ENCODE measurements around the gene CDH5. TPM values are rescaled to one million over a fixed set of nuclear protein-coding genes. Genes with fewer than 3 reads are reported as not detected.

The CDH5 gene
- polyA plus RNA-seq, 3 donors from 2014 or later = not detected

- Mint-ChIP-seq H3K9me3 (no peaks in the 10 kb centered on the region), H3K27ac (no peak overlapping the region), H3K4me1 (peaks cover 14% of the 10 kb centered on the region in 2 donors), H3K4me3 (peak overlapping the region in 2 of 5 donors; percentile 2 to 27), H3K27me3 (ENCODE audit: low read depth in 3 of 3) (peaks cover 10 to 25% (median 13%) of the 10 kb centered on the region in 3 donors), H3K36me3 (peaks cover 0 to 4% (median 0%) of the 10 kb centered on the region in 3 donors)
- no peak for DNase-seq
Measured at GRCh38 chr16:66359811-66360608, 6.5 kb upstream of the CDH5 start.

GRCh38 chr16:66360624-66361324 lies 5.7 kb upstream of the CDH5 start:
- peaks cover 10 to 25% (median 13%) of the 10 kb centered on the region in 3 donors for H3K27me3 Mint-ChIP-seq (ENCODE audit: low read depth in 3 of 3)
- peaks cover 14% of the 10 kb centered on the region in 2 donors for H3K4me1 Mint-ChIP-seq
- no peaks in the 10 kb centered on the region for H3K9me3 Mint-ChIP-seq
- peak overlapping the region in 1 of 6 donors; percentile 21 for H3K27ac Mint-ChIP-seq
- peak overlapping the region in 2 of 5 donors; percentile 2 to 27 for H3K4me3 Mint-ChIP-seq
- H3K36me3 Mint-ChIP-seq = peaks cover 0 to 4% (median 0%) of the 10 kb centered on the region in 3 donors
- no peak for DNase-seq

GRCh38 chr16:66361604-66362135 lies 4.8 kb upstream of the CDH5 start:
- Mint-ChIP-seq H3K4me1 (peaks cover 14% of the 10 kb centered on the region in 2 donors), H3K9me3 (no peaks in the 10 kb centered on the region), H3K27me3 (ENCODE audit: low read depth in 3 of 3) (peaks cover 10 to 25% (median 11%) of the 10 kb centered on the region in 3 donors), H3K36me3 (peaks cover 0 to 4% (median 0%) of the 10 kb centered on the region in 3 donors), H3K27ac (peak overlapping the region in 1 of 6 donors; percentile 9), H3K4me3 (no peak overlapping the region)
- no peak for DNase-seq

GRCh38 chr16:66363211-66363777 lies 3.2 kb upstream of the CDH5 start:
- DNase-seq = no peak
- H3K9me3 Mint-ChIP-seq = no peaks in the 10 kb centered on the region
- peaks cover 0 to 4% (median 0%) of the 10 kb centered on the region in 3 donors for H3K36me3 Mint-ChIP-seq
- no peak overlapping the region for H3K4me3 Mint-ChIP-seq
- H3K4me1 Mint-ChIP-seq = peaks cover 14% of the 10 kb centered on the region in 2 donors
- no peak overlapping the region for H3K27ac Mint-ChIP-seq
- peaks cover 7 to 24% (median 7%) of the 10 kb centered on the region in 3 donors for H3K27me3 Mint-ChIP-seq (ENCODE audit: low read depth in 3 of 3)

- Mint-ChIP-seq H3K4me3 (no peak overlapping the region), H3K36me3 (peaks cover 0 to 4% (median 0%) of the 10 kb centered on the region in 3 donors), H3K9me3 (no peaks in the 10 kb centered on the region), H3K27me3 (ENCODE audit: low read depth in 3 of 3) (peaks cover 5 to 16% (median 7%) of the 10 kb centered on the region in 3 donors), H3K4me1 (peaks cover 14% of the 10 kb centered on the region in 2 donors), H3K27ac (no peak overlapping the region)
- no peak for DNase-seq
Measured at GRCh38 chr16:66364117-66364958, 2.2 kb upstream of the CDH5 start.

GRCh38 chr16:66364959-66365306 lies 1.6 kb upstream of the CDH5 start:
- H3K36me3 Mint-ChIP-seq = peaks cover 0 to 4% (median 0%) of the 10 kb centered on the region in 3 donors
- no peak overlapping the region for H3K4me3 Mint-ChIP-seq
- peaks cover 14% of the 10 kb centered on the region in 2 donors for H3K4me1 Mint-ChIP-seq
- peaks cover 5 to 15% (median 7%) of the 10 kb centered on the region in 3 donors for H3K27me3 Mint-ChIP-seq (ENCODE audit: low read depth in 3 of 3)
- no peak for DNase-seq
- H3K27ac Mint-ChIP-seq = no peak overlapping the region
- no peaks in the 10 kb centered on the region for H3K9me3 Mint-ChIP-seq

GRCh38 chr16:66365651-66366050 lies 840 bp upstream of the CDH5 start:
- H3K36me3 Mint-ChIP-seq = peaks cover 0 to 4% (median 0%) of the 10 kb centered on the region in 3 donors
- no peak for DNase-seq
- H3K27ac Mint-ChIP-seq = no peak overlapping the region
- peaks cover 5 to 15% (median 7%) of the 10 kb centered on the region in 3 donors for H3K27me3 Mint-ChIP-seq (ENCODE audit: low read depth in 3 of 3)
- H3K9me3 Mint-ChIP-seq = no peaks in the 10 kb centered on the region
- H3K4me1 Mint-ChIP-seq = peaks cover 8% of the 10 kb centered on the region in 2 donors
- H3K4me3 Mint-ChIP-seq = no peak overlapping the region

- Mint-ChIP-seq H3K4me1 (no peaks in the 10 kb centered on the region), H3K36me3 (no peaks in the 10 kb centered on the region), H3K27ac (peak overlapping the region in 1 of 6 donors; percentile 87), H3K9me3 (no peaks in the 10 kb centered on the region), H3K27me3 (ENCODE audit: low read depth in 3 of 3) (peaks cover 0 to 2% (median 2%) of the 10 kb centered on the region in 3 donors), H3K4me3 (no peak overlapping the region)
- no peak for DNase-seq
Measured at GRCh38 chr16:66367968-66368891, 1.7 kb downstream of the CDH5 start.

- H3K36me3 Mint-ChIP-seq = no peaks in the 10 kb centered on the region
- H3K27me3 Mint-ChIP-seq (ENCODE audit: low read depth in 3 of 3) = peaks cover 0 to 2% (median 2%) of the 10 kb centered on the region in 3 donors
- no peaks in the 10 kb centered on the region for H3K4me1 Mint-ChIP-seq
- no peak for DNase-seq
- H3K27ac Mint-ChIP-seq = no peak overlapping the region
- H3K4me3 Mint-ChIP-seq = no peak overlapping the region
- no peaks in the 10 kb centered on the region for H3K9me3 Mint-ChIP-seq
Measured at GRCh38 chr16:66369055-66369592, 2.6 kb downstream of the CDH5 start.

GRCh38 chr16:66370786-66371684 lies 4.5 kb downstream of the CDH5 start:
- Mint-ChIP-seq H3K36me3 (no peaks in the 10 kb centered on the region), H3K9me3 (no peaks in the 10 kb centered on the region), H3K4me3 (no peak overlapping the region), H3K27ac (no peak overlapping the region), H3K4me1 (no peaks in the 10 kb centered on the region), H3K27me3 (ENCODE audit: low read depth in 3 of 3) (peaks cover 0 to 2% (median 0%) of the 10 kb centered on the region in 3 donors)
- no peak for DNase-seq

GRCh38 chr16:66372078-66372897 lies 5.8 kb downstream of the CDH5 start:
- Mint-ChIP-seq H3K36me3 (no peaks in the 10 kb centered on the region), H3K27ac (peak overlapping the region in 1 of 6 donors; percentile 40), H3K4me1 (no peaks in the 10 kb centered on the region), H3K27me3 (ENCODE audit: low read depth in 3 of 3) (peaks cover 0 to 2% (median 0%) of the 10 kb centered on the region in 3 donors), H3K4me3 (no peak overlapping the region), H3K9me3 (no peaks in the 10 kb centered on the region)
- no peak for DNase-seq
